Rectal smooth muscle tissue (tissue), 1 donor: Measurements from ENCODE around the gene STPG1.

Source experiments
- H3K27ac ChIP-seq: one replicate; pipeline ENCODE4 v1.7.0; 2013; ENCODE audit warnings: low read depth, low read length, inconsistent platforms
- H3K27me3 ChIP-seq: one replicate; pipeline ENCODE4 v1.7.0; 2013; ENCODE audit warnings: low read length; ENCODE audit not compliant: control insufficient read depth, insufficient read depth
- H3K36me3 ChIP-seq: one replicate; pipeline ENCODE4 v1.7.0; 2013; ENCODE audit warnings: low read length; ENCODE audit not compliant: control insufficient read depth, insufficient read depth
- H3K4me1 ChIP-seq: one replicate; pipeline ENCODE4 v1.7.0; 2013; ENCODE audit warnings: low read length; ENCODE audit not compliant: control insufficient read depth, insufficient read depth
- H3K4me3 ChIP-seq: one replicate; pipeline ENCODE4 v1.7.0; 2013; ENCODE audit warnings: low read length
- H3K9ac ChIP-seq: one replicate; pipeline ENCODE4 v1.7.0; 2013; ENCODE audit warnings: low read length

The STPG1 gene

DNA sequence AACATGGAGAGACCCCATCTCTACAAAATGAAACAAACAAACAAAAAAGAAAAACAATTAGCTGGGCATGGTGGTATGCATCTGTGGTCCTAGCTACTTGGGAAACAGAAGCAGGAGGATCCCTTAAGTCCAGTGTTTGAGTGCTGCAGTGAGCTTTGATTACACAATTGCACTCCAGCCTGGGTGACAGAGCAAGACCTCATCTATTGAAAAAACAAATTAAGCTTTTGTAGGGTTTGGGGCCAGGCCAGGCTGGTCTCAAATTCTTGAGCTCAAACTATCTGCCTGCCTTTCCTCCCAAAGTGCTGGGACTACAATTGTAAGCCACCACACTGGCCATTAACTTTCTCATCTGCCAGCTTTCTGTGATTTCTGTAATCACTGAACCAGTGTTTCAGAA, 29.2 kb upstream of the STPG1 start:
- H3K27me3 ChIP-seq = no peaks in the 10 kb centered on the region
- H3K4me1 ChIP-seq = peaks cover 9% of the 10 kb centered on the region
- H3K36me3 ChIP-seq = peaks cover 11% of the 10 kb centered on the region
- no peak overlapping the region for H3K27ac ChIP-seq
- H3K4me3 ChIP-seq = no peak overlapping the region
- H3K9ac ChIP-seq = no peak overlapping the region

DNA sequence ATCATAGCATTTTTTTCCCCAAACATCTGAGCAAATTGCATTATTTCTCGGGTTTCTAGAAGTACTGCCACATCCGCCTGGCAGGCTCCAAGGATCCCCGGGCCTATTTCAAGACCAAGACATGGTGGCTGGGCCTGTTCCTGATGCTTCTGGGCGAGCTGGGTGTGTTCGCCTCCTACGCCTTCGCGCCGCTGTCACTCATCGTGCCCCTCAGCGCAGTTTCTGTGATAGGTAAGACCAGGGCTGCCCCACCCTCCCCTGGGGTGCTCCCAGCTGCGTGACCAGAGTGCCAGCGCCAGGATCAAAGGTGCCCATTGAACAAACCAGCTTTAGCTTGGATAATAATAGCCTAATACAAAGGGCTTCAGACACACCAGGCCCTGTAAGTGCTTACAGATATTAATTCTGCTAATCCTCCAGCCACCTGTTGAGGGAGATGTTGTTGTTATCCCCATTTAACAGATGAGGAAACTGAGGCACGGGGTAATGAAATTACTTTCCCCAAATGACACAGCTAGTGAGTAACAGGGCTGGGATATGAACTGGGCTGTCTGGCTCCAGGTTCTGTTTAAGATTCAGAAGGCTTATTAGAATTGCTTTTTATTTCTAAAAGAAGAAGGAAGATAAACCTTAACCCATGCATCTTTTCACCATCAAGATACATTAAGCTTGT, 28.6 kb upstream of the STPG1 start:
- H3K4me1 ChIP-seq = peaks cover 9% of the 10 kb centered on the region
- H3K9ac ChIP-seq = no peak overlapping the region
- H3K36me3 ChIP-seq = peaks cover 11% of the 10 kb centered on the region
- no peak overlapping the region for H3K27ac ChIP-seq
- H3K4me3 ChIP-seq = no peak overlapping the region
- no peaks in the 10 kb centered on the region for H3K27me3 ChIP-seq

DNA sequence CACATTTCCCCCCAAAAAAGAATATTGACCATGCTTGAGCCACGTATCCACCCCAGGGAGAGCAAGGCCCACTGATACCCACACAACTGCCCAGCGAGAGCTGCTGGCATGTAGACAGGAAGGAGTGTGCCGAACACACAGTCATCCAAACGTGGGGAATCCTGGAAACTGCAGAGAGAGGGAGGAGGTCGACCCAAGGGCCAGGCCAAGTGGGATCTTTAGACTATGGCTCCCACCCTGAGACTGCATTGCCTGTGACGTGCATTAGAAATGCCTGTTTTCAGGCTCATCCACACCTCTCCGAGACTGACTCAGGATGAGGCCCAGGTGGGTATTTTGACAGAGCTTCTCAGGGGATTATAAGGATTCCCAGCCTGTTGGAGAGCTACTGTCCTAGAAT, 27.9 kb upstream of the STPG1 start:
- H3K9ac ChIP-seq = no peak overlapping the region
- H3K4me3 ChIP-seq = no peak overlapping the region
- H3K27me3 ChIP-seq = no peaks in the 10 kb centered on the region
- H3K4me1 ChIP-seq = peaks cover 9% of the 10 kb centered on the region
- H3K27ac ChIP-seq = no peak overlapping the region
- H3K36me3 ChIP-seq = peaks cover 7% of the 10 kb centered on the region

DNA sequence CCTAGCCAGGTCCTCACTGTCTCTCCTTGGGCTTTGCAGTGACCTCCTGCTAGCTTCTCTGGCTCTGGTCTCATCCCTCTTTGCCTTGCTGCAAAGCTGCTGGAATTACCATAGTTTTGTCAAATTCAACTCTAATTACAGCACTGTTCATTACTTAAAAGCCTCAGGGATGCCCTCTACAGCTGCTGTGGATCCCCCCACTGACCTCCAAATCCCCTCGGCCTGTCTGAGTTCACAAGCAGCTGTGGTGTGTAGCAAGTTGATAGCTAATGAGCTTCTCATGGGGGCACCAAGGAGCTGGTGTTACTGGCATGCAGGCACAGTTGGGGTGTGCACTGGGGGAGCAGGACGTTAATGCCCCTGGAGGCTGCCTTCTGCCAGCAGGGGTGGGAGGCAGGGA, 26.9 kb upstream of the STPG1 start:
- Histone ChIP-seq H3K27ac (no peak overlapping the region), H3K36me3 (peaks cover 7% of the 10 kb centered on the region), H3K4me3 (no peak overlapping the region), H3K4me1 (peaks cover 9% of the 10 kb centered on the region), H3K27me3 (no peaks in the 10 kb centered on the region), H3K9ac (no peak overlapping the region)

DNA sequence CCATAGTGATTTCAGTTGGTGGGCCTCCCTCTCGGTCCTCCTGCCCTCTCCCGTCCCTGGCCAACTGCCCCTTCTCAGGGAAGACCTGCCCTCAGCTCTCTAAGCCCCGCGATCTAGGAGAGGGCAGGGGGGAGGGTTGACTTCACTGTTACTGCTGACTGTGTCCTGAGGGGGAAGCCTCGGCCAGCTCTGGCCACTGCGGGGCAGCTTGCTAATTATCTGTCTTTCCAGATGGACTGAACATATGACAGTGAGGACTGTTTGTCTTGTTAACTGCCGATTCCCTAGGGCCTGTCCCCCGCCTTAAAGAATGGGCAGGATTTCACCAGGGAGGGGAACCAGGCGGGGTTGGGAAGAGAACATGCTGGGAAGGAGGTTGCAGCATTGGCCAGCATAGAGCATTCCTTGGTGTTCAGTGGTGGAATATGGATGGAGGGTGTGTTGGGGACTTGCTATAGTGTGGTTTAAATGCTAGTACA, 24.9 kb upstream of the STPG1 start:
- Histone ChIP-seq H3K27me3 (no peaks in the 10 kb centered on the region), H3K4me3 (no peak overlapping the region), H3K9ac (no peak overlapping the region), H3K27ac (no peak overlapping the region), H3K4me1 (peaks cover 6% of the 10 kb centered on the region), H3K36me3 (peaks cover 7% of the 10 kb centered on the region)

DNA sequence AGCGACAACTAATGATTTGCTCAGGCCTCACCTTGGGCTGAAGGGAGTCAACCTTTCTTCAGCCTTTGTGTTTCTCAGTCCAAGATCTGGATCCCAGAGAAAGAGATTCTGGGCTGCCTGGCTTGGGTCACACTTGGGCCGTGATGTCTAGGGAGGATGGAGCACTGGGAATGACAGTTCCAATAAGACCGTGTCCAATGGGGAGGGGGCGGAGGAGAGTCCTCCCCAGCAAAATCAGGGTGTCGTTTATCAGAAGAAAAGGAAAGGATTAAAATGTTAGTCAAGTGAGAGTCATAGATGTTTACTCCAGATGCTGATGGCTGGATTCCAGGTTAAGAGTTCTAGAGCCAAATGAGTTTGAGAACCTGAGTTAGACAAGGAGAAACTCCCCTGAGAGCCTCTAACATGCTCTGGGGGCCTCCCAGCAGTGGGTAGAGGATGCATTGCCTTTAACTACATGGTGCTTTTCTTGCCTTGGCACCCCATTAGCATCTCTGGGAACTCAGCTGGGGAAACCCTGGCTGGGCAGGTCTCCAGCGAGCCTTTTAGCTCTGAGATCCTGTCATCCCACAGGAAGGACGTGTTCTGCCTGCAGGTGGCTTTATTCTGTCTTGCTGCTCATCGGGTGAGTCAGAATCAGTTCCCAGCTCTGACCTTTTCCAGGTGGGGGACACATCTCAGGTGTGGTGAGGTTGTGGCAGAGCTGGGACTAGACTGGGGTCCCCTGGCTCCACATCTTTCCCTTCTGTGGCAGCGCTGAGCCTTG, 24.2 kb upstream of the STPG1 start:
- Histone ChIP-seq H3K9ac (no peak overlapping the region), H3K36me3 (peaks cover 10% of the 10 kb centered on the region), H3K4me3 (no peak overlapping the region), H3K27me3 (no peaks in the 10 kb centered on the region), H3K27ac (no peak overlapping the region), H3K4me1 (no peaks in the 10 kb centered on the region)

DNA sequence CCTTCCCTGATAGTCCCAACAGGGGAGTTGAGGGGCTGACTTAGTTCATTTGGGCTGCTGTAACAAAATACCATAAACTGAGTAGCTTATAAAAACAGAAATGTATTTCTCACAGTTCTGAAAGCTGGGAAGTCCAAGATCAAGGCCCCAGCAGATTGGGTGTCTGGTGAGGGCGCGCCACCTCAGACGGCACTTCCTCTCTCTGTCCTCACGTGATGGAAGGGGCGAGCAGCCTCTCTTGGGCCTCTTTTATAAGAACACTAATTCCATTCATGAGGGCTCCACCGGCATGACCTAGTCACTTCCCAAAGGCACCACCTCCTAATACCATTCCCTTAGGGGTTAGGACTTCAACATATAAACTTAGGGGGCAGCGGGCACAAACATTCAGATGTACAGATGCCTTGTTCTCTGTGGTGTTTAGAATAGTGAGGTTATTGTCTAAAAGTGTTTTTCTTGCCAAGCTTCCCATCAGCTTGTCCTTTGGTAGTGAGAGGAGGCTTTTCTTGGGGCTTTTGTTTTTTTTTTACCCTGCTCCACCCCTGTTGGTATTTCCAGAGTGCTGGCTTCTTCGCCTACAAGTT, 22.3 kb upstream of the STPG1 start:
- H3K4me1 ChIP-seq = no peaks in the 10 kb centered on the region
- H3K36me3 ChIP-seq = peaks cover 3% of the 10 kb centered on the region
- H3K9ac ChIP-seq = no peak overlapping the region
- H3K27ac ChIP-seq = no peak overlapping the region
- no peaks in the 10 kb centered on the region for H3K27me3 ChIP-seq
- no peak overlapping the region for H3K4me3 ChIP-seq

DNA sequence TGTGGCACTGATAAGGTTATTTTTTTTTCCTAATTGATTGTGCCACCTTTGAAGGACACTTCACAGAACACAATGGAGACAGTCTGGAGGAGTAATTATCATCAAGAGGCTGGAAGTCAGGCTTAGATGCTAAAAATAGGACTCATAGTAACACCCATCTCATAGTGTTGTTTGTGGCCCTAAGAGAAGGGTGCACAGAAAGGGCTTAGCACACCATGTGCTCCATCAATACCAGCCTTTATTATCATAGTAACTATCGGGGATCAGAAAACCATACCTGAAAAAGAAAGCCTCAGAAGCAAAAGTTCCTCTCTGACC, 13.9 kb upstream of the STPG1 start:
- no peak overlapping the region for H3K4me3 ChIP-seq
- H3K27me3 ChIP-seq = no peaks in the 10 kb centered on the region
- peaks cover 4% of the 10 kb centered on the region for H3K36me3 ChIP-seq
- H3K4me1 ChIP-seq = no peaks in the 10 kb centered on the region
- H3K27ac ChIP-seq = no peak overlapping the region
- H3K9ac ChIP-seq = no peak overlapping the region

DNA sequence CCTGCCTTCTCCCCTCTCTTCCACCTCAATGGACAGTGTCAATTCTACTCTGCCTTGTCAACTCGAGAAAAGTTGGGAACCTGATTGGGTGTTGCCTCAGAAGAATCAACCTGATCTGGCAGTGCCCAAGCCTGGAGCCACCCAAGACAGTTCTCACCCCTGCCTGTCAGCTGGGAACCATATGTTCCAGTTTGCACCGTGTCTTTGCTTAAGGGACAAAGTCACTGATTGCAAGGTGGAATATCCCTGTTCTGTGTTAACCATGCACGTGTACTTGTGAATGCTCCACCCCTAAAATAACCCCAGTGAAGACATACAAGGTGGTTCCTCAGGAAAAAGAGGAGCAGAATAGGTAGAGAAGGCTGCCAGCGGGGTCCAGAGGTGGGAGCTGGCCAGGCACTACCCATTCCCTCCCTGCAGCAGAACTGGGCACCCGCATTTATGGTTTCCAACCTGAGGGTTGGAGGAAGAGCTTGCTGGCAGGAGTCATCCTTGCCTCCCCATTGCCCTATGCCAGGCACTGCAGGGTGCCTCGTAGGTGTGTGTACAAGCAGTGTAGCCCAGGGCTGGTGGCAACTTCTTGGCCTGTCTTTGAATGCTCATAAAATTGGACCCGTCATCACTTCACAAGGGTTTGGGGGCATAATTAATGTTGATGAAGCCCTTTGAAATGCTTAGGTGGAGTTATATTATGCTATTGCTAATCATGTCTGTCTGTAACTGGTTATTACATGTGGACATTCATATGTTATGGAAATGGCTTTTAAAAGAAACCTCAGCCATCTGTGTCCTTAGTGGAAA, 13.4 kb upstream of the STPG1 start:
- Histone ChIP-seq H3K36me3 (peaks cover 8% of the 10 kb centered on the region), H3K4me1 (no peaks in the 10 kb centered on the region), H3K27ac (no peak overlapping the region), H3K4me3 (no peak overlapping the region), H3K9ac (no peak overlapping the region), H3K27me3 (no peaks in the 10 kb centered on the region)

DNA sequence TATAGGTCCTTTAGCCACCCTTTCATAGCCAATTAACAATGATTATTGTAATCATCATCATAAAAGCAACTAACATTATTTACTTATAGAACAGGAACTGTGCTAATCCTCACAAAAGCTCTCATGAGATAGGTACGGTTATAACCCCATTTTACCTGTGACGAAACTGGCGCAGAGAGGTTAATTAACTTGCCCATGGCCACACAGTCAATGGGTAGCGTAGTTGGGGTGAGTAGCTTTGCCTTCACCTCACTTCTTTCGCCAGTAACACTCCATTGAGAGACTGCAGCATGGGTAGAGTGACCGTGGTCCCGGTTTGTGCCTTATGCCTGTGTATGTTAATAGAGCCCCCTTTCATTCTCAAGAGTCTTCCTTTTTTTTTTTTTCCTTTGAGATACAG, 12.3 kb upstream of the STPG1 start:
- H3K27me3 ChIP-seq = no peaks in the 10 kb centered on the region
- H3K4me1 ChIP-seq = no peaks in the 10 kb centered on the region
- no peak overlapping the region for H3K27ac ChIP-seq
- no peak overlapping the region for H3K4me3 ChIP-seq
- H3K9ac ChIP-seq = no peak overlapping the region
- peaks cover 14% of the 10 kb centered on the region for H3K36me3 ChIP-seq

DNA sequence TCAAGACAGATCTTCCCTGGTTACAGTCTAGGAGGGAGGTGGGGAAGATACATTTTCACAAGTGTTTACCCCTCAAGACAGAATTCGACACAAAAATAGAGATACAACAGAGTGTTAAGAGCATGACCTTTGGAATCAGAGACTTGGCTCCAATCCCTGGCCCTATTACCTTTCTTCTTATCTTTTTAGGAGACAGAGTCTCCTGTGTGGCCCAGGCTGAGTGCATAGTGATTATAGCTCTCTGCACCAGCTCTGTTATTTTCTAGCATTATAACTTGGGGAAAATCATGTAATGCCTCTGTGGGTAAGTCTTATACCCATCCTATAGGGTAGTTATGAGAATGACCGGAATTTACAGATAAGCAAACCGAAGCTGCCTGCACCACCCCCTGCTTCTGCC, 11.9 kb upstream of the STPG1 start:
- Histone ChIP-seq H3K4me3 (no peak overlapping the region), H3K36me3 (peaks cover 14% of the 10 kb centered on the region), H3K9ac (no peak overlapping the region), H3K27ac (no peak overlapping the region), H3K27me3 (no peaks in the 10 kb centered on the region), H3K4me1 (no peaks in the 10 kb centered on the region)

DNA sequence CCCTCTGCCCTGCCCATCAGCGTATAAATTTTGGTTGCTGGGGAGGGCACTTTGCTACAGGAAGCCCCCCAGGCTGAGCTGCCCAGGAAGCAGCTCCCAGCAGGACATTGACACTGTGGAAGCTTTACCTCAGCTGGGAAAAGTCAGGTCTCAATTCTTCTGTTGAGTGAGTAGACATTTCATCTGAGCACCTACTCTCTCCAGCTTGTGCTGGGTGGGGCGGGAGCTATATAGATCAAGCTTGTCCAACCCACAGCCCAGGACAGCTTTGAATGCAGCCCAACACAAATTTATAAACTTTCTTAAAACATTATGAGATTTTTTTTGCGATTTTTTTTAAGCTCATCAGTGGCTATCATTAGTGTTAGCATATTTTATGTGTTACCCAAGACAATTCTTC, 11.4 kb upstream of the STPG1 start:
- Histone ChIP-seq H3K9ac (no peak overlapping the region), H3K27ac (no peak overlapping the region), H3K4me1 (no peaks in the 10 kb centered on the region), H3K27me3 (no peaks in the 10 kb centered on the region), H3K36me3 (peaks cover 14% of the 10 kb centered on the region), H3K4me3 (no peak overlapping the region)
